ENCODE data around the gene COPB2.

DNA sequence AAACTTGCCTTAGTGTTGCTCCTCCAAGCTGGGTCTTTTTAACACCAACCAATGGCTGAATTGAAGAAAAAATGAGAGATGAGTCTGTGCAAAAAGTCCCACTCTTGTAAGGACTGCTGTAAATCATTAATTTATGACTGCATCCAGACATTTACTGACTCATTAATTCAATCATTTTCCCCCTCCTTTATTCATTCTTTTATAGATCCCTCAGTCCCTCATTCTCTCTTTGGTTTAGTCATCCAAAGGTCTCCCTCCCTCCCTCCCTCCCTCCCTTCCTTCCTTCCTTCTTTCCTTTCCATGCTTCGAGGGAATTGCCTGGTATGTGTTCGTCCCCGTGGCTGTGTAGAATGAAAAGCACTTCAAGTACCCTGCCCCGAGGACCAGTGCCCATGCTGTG, 80.9 kb downstream of the COPB2 start:
- TF ChIP-seq, protein P1, sequence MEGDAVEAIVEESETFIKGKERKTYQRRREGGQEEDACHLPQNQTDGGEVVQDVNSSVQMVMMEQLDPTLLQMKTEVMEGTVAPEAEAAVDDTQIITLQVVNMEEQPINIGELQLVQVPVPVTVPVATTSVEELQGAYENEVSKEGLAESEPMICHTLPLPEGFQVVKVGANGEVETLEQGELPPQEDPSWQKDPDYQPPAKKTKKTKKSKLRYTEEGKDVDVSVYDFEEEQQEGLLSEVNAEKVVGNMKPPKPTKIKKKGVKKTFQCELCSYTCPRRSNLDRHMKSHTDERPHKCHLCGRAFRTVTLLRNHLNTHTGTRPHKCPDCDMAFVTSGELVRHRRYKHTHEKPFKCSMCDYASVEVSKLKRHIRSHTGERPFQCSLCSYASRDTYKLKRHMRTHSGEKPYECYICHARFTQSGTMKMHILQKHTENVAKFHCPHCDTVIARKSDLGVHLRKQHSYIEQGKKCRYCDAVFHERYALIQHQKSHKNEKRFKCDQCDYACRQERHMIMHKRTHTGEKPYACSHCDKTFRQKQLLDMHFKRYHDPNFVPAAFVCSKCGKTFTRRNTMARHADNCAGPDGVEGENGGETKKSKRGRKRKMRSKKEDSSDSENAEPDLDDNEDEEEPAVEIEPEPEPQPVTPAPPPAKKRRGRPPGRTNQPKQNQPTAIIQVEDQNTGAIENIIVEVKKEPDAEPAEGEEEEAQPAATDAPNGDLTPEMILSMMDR (IDR thresholded peaks at IDR 0.05), result no peak
- TF ChIP-seq POLR2A (IDR thresholded peaks at IDR 0.05), result no peak
